G401 (cell line): ENCODE results near the gene SHC3. TPM values are rescaled to one million over a fixed set of nuclear protein-coding genes. Genes with fewer than 3 reads are reported as not detected.

Experiments used
- DNase-seq: peaks from one replicate; pipeline ENCODE4 v3.0.0-alpha.2; 2015; ENCODE audit warnings: low spot score
- in situ Hi-C: cut with HindIII; loops from 2 replicates; pipeline ENCODE4 v1.10.0; 2016; ENCODE audit warnings: low sequenced_read_pairs, mixed read lengths
- total RNA-seq: library from RNA; depleted of rRNA; stranded (reverse); fragments of >200 nt; shearing (Covaris generic); gene quantifications from 2 replicates; pipeline ENCODE4 v1.2.3, GENCODE V29; 2014; rRNA removed

SHC3 gene
- total RNA-seq, 1 experiment from 2014 or later, result not detected

DNA sequence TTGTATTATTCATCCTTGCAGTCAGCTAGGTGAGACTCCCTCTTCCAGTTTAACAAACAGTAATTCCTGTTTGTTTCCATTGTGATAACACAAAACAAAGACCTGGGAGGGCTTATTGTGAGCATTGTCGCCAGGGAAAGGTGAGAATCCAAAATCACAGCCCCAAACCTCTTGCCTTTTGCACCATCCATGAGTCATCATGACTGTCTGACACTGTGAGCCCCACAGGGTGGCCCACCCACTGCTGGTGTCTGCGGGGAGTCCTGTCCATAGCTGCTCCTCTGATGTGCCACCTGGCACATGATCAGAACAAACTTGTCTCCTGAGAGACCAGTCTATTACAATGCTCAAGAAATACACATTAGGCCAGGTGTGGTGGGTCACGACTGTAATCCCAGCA is 221.1 kb downstream of the SHC3 start:
- no peak for DNase-seq
- in situ Hi-C loops, result no loop called here

Other genes with a start within 250 kb of the SHC3 start
- not detected in 2 replicates for gene S1PR3, start 187.3 kb downstream of the SHC3 start, total RNA-seq
- 547 and 653 TPM in 2 replicates for gene CKS2, start 132.4 kb upstream of the SHC3 start, total RNA-seq
- gene SECISBP2, start 139.7 kb upstream of the SHC3 start, total RNA-seq, result 16.9 and 38.8 TPM in 2 replicates